MCF 10A (cell line): ENCODE results near the gene TCERG1L. TPM values are rescaled to one million over a fixed set of nuclear protein-coding genes. Genes with fewer than 3 reads are reported as not detected.

Experiments
- BruUV-seq: library from RNA; stranded (reverse); fragments of 400-500 nt; replicated peaks from 2 replicates; lab custom pipeline; 2021; lab: Mats Ljungman, UMichigan
- CTCF ChIA-PET: fragments of 300-600 bp; sonication (Branson Sonifier 250); formaldehyde crosslinking; extraction: SDS; loops from one replicate; lab custom pipeline; 2021; ENCODE audit warnings: antibody characterized with exemption, inconsistent platforms; lab: Yijun Ruan, JAX
- POLR2A ChIA-PET: fragments of 300-600, 350-650 bp; sonication (Branson Sonifier 250); formaldehyde crosslinking; extraction: SDS; loops from one replicate; lab custom pipeline; 2020; ENCODE audit warnings: antibody characterized with exemption, inconsistent platforms; lab: Yijun Ruan, JAX
- DNase-seq: peaks from one replicate; pipeline ENCODE4 v3.0.0-alpha.2; 2018; ENCODE audit not compliant: unreplicated experiment
- H3K27ac Mint-ChIP-seq: one replicate; pipeline ENCODE4 v1.8.0; 2022; ENCODE audit warnings: mild to moderate bottlenecking, low read depth, mixed read lengths; ENCODE audit not compliant: unreplicated experiment
- H3K27me3 Mint-ChIP-seq: one replicate; pipeline ENCODE4 v1.8.0; 2022; ENCODE audit warnings: mixed read lengths; ENCODE audit not compliant: insufficient read depth, unreplicated experiment
- H3K36me3 Mint-ChIP-seq: one replicate; pipeline ENCODE4 v1.8.0; 2022; ENCODE audit warnings: mild to moderate bottlenecking, moderate library complexity, mixed read lengths; ENCODE audit not compliant: insufficient read depth, unreplicated experiment
- H3K4me1 Mint-ChIP-seq: one replicate; pipeline ENCODE4 v1.8.0; 2022; ENCODE audit warnings: mixed read lengths; ENCODE audit not compliant: insufficient read depth, unreplicated experiment
- H3K4me3 Mint-ChIP-seq: one replicate; pipeline ENCODE4 v1.8.0; 2022; ENCODE audit warnings: mild to moderate bottlenecking, moderate library complexity, mixed read lengths; ENCODE audit not compliant: unreplicated experiment
- H3K9me3 Mint-ChIP-seq: one replicate; pipeline ENCODE4 v1.8.0; 2022; ENCODE audit warnings: mixed read lengths; ENCODE audit not compliant: unreplicated experiment
- CTCF ChIP-seq: fragments of 200-600 bp; IDR thresholded peaks from one replicate; pipeline ENCODE4 v1.8.0; 2022; ENCODE audit warnings: antibody characterized with exemption, mild to moderate bottlenecking; ENCODE audit not compliant: unreplicated experiment
- intact Hi-C: fragments of 100-400 bp; cut with micrococcal nuclease; formaldehyde crosslinking; loops from 2 replicates; pipeline ENCODE4 v1.14.1; 2022
- total RNA-seq: library from RNA; stranded (reverse); gene quantifications from 2 replicates; pipeline ENCODE4 v1.2.3, GENCODE V29; 2022

Gene TCERG1L
- total RNA-seq, 1 experiment from 2014 or later = not detected

DNA sequence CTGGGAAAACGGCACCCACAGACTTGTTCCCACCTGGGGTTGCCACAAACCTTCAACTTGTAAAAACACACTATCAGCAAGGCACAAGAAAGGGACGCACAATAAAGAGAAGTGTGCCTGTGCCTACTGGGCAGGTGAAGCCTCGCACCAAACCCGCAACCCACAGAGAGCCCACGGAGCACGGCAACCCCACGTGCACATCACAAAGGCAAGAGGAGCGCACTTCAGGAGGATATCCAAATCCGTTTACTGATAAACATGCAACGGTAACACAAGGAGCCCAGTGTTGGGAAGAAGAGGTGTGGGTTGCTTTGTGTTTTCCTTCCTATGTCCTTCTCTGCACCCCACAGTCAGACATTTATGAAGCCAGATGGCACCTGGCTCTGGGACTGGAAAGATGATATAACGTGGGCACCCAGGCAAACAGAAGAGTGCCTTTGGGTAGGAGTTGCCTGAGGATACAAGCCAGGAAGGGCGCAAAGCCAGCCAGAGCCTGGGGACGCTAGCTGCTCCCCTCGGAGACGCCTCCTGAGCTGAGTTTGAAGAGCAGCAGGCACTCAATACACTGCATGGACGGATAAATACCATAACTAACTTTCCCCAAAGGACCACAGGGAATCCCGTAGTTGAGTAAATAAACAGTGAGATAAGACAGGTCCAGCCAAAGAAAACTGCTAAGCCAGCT is 41.6 kb downstream of the TCERG1L start:
- H3K9me3 Mint-ChIP-seq = peaks cover 29% of the 10 kb centered on the region
- ChIA-PET POLR2A (no interaction called here), CTCF (no interaction called here)
- no peak overlapping the region for H3K27ac Mint-ChIP-seq
- no peaks in the 10 kb centered on the region for H3K4me1 Mint-ChIP-seq
- no peak overlapping the region for H3K4me3 Mint-ChIP-seq
- TF ChIP-seq CTCF = no peak
- intact Hi-C loops = no loop called here
- no peaks in the 10 kb centered on the region for H3K27me3 Mint-ChIP-seq
- no TSS peak for BruUV-seq
- peaks cover 7% of the 10 kb centered on the region for H3K36me3 Mint-ChIP-seq
- DNase-seq = no peak

GRCh38 chr10:131267814-131268095 is 43.8 kb downstream of the TCERG1L start:
- H3K27me3 Mint-ChIP-seq = no peaks in the 10 kb centered on the region
- peaks cover 33% of the 10 kb centered on the region for H3K9me3 Mint-ChIP-seq
- H3K27ac Mint-ChIP-seq = no peak overlapping the region
- POLR2A ChIA-PET = no interaction called here
- no peak overlapping the region for H3K4me3 Mint-ChIP-seq
- no TSS peak for BruUV-seq
- no peak for TF ChIP-seq CTCF
- intact Hi-C loops = no loop called here
- CTCF ChIA-PET = no interaction called here
- DNase-seq = no peak
- H3K36me3 Mint-ChIP-seq = peaks cover 7% of the 10 kb centered on the region
- H3K4me1 Mint-ChIP-seq = no peaks in the 10 kb centered on the region

GRCh38 chr10:131266936-131267813 is 44.3 kb downstream of the TCERG1L start:
- H3K4me3 Mint-ChIP-seq = no peak overlapping the region
- H3K9me3 Mint-ChIP-seq = peaks cover 36% of the 10 kb centered on the region
- no peaks in the 10 kb centered on the region for H3K27me3 Mint-ChIP-seq
- intact Hi-C loops = no loop called here
- peaks cover 7% of the 10 kb centered on the region for H3K36me3 Mint-ChIP-seq
- ChIA-PET POLR2A (no interaction called here), CTCF (no interaction called here)
- TF ChIP-seq CTCF = no peak
- no peaks in the 10 kb centered on the region for H3K4me1 Mint-ChIP-seq
- BruUV-seq = no TSS peak
- H3K27ac Mint-ChIP-seq = no peak overlapping the region
- DNase-seq = no peak

- BruUV-seq = no TSS peak
- intact Hi-C loops = no loop called here
- POLR2A ChIA-PET = no interaction called here
- no peak overlapping the region for H3K27ac Mint-ChIP-seq
- H3K27me3 Mint-ChIP-seq = no peaks in the 10 kb centered on the region
- CTCF ChIA-PET = no interaction called here
- peaks cover 41% of the 10 kb centered on the region for H3K9me3 Mint-ChIP-seq
- TF ChIP-seq CTCF = no peak
- H3K4me3 Mint-ChIP-seq = no peak overlapping the region
- no peaks in the 10 kb centered on the region for H3K4me1 Mint-ChIP-seq
- no peaks in the 10 kb centered on the region for H3K36me3 Mint-ChIP-seq
- no peak for DNase-seq
Measured at GRCh38 chr10:131264110-131264788, 47.3 kb downstream of the TCERG1L start.
